Thoracic aorta (tissue), 2 donors: ENCODE measurements around the gene GALK1. TPM values are rescaled to one million over a fixed set of nuclear protein-coding genes. Genes with fewer than 3 reads are reported as not detected.
"Not testable (repeated sequence)": the region's sequence is repeated elsewhere in the genome, so short reads cannot be mapped to it uniquely, and the experiment has no call there.

Experiments
- ATAC-seq: fragments of 150-250 bp; one replicate; pipeline ENCODE4 v1.8.0; 2017; ENCODE audit warnings: low read depth; ENCODE audit not compliant: insufficient number of reproducible peaks, low FRiP score
- DNase-seq: peaks from one replicate; pipeline ENCODE4 v3.0.0-alpha.2; 2020; ENCODE audit warnings: low spot score
- H3K27ac ChIP-seq, 2 donors: fragments of 200-600 bp; sonication (generic); 1 replicate in 1 of 2; 2 replicates in 1 of 2; pipeline ENCODE4 v1.5.1; 2016; ENCODE audit warnings: mild to moderate bottlenecking in 2 of 2, moderate library complexity in 2 of 2
- H3K27me3 ChIP-seq: fragments of 200-600 bp; sonication (generic); replicated peaks from 2 replicates; pipeline ENCODE4 v1.6.0; 2016; ENCODE audit warnings: mild to moderate bottlenecking; ENCODE audit not compliant: insufficient read depth
- H3K36me3 ChIP-seq: fragments of 200-600 bp; sonication (generic); one replicate; pipeline ENCODE4 v1.5.1; 2016
- H3K4me1 ChIP-seq, 2 donors: fragments of 200-600 bp; sonication (generic); 1 replicate in 1 of 2; 2 replicates in 1 of 2; pipeline versions ENCODE4 v1.5.1 to v1.6.0; 2016; ENCODE audit warnings: low read depth in 2 of 2, mild to moderate bottlenecking in 1 of 2; ENCODE audit not compliant: control insufficient read depth in 1 of 2
- H3K4me3 ChIP-seq: fragments of 200-600 bp; sonication (generic); 2 replicates; pipeline ENCODE4 v1.5.1; 2016; ENCODE audit warnings: mild to moderate bottlenecking
- H3K9me3 ChIP-seq: fragments of 200-600 bp; sonication (generic); 2 replicates; pipeline ENCODE4 v1.5.1; 2016
- CTCF ChIP-seq: fragments of 200-600 bp; sonication (generic); IDR thresholded peaks from one replicate; pipeline ENCODE4 v1.5.1; 2019; ENCODE audit warnings: antibody characterized with exemption
- total RNA-seq, 2 donors: library from RNA; depleted of rRNA; stranded (reverse); fragments of >200 nt; gene quantifications; one replicate each; pipeline versions ENCODE4 v1.1.0 to v1.2.3, GENCODE V29; 2016

GALK1 gene
- total RNA-seq, 2 donors from 2014 or later = 29.6 to 58.3 TPM

GRCh38 chr17:75763269-75763607, 1.8 kb downstream of the GALK1 start:
- Histone ChIP-seq H3K27ac (no peak overlapping the region), H3K4me3 (no peak overlapping the region), H3K36me3 (no peaks in the 10 kb centered on the region), H3K9me3 (no peaks in the 10 kb centered on the region), H3K27me3 (no peaks in the 10 kb centered on the region), H3K4me1 (peaks cover 9 to 24% of the 10 kb centered on the region in 2 donors)
- ATAC-seq = no peak
- no peak for DNase-seq
- no peak for TF ChIP-seq CTCF

- Histone ChIP-seq H3K27me3 (no peaks in the 10 kb centered on the region), H3K36me3 (peaks cover 2% of the 10 kb centered on the region), H3K4me1 (peaks cover 9 to 24% of the 10 kb centered on the region in 2 donors), H3K27ac (no peak overlapping the region), H3K4me3 (no peak overlapping the region), H3K9me3 (no peaks in the 10 kb centered on the region)
- no peak for DNase-seq
- TF ChIP-seq CTCF = no peak
- no peak for ATAC-seq
Measured at GRCh38 chr17:75762513-75763268, 2.3 kb downstream of the GALK1 start.

- H3K27me3 ChIP-seq, H3K36me3 ChIP-seq, H3K27ac ChIP-seq, H3K9me3 ChIP-seq, DNase-seq, H3K4me3 ChIP-seq, ATAC-seq: not testable (repeated sequence)
- H3K4me1 ChIP-seq = peaks cover 9 to 20% of the 10 kb centered on the region in 2 donors
Measured at GRCh38 chr17:75759978-75760640, 4.9 kb downstream of the GALK1 start.

GRCh38 chr17:75759457-75759856, 5.5 kb downstream of the GALK1 start:
- Histone ChIP-seq H3K9me3 (no peaks in the 10 kb centered on the region), H3K4me1 (peaks cover 9 to 18% of the 10 kb centered on the region in 2 donors), H3K27ac (no peak overlapping the region), H3K27me3 (no peaks in the 10 kb centered on the region), H3K36me3 (peaks cover 4% of the 10 kb centered on the region), H3K4me3 (no peak overlapping the region)
- DNase-seq = no peak
- TF ChIP-seq CTCF = no peak
- ATAC-seq = no peak

- ATAC-seq = no peak
- no peak overlapping the region for H3K27ac ChIP-seq
- TF ChIP-seq CTCF = no peak
- peaks cover 4% of the 10 kb centered on the region for H3K36me3 ChIP-seq
- H3K4me1 ChIP-seq = peaks cover 3 to 18% of the 10 kb centered on the region in 2 donors
- H3K27me3 ChIP-seq = no peaks in the 10 kb centered on the region
- H3K4me3 ChIP-seq = no peak overlapping the region
- no peak for DNase-seq
- no peaks in the 10 kb centered on the region for H3K9me3 ChIP-seq
Measured at GRCh38 chr17:75758131-75758905, 6.7 kb downstream of the GALK1 start.
